H1 (cell line): ENCODE data around the gene PRKAG3. TPM values are rescaled to one million over a fixed set of nuclear protein-coding genes. Genes with fewer than 3 reads are reported as not detected.

Source experiments
- CTCF ChIA-PET: fragments of 300-600 bp; sonication (Branson Sonifier 250); formaldehyde crosslinking; loops from one replicate; lab custom pipeline; 2021; ENCODE audit not compliant: partially characterized antibody; lab: Charles Lee
- POLR2A ChIA-PET: fragments of 300-600 bp; sonication (Branson Sonifier 250); formaldehyde crosslinking; loops from one replicate; lab custom pipeline; 2021; ENCODE audit warnings: inconsistent platforms; ENCODE audit not compliant: partially characterized antibody; lab: Charles Lee
- DNase-seq, 2 experiments: peaks; one replicate each; pipeline versions ENCODE4 v3.0.0 to v3.0.0-alpha.2; 2010 to 2022; ENCODE audit warnings: low spot score in 2 of 2, low read depth in 1 of 2, mixed read lengths in 1 of 2
- FAIRE-seq: peaks from 2 replicates; lab custom pipeline; 2011; peaks lifted over from hg19 to GRCh38; lab: Jason Lieb, UNC
- H2AFZ ChIP-seq: 2 replicates; pipeline ENCODE4 v1.8.1; 2012; ENCODE audit warnings: low read length, inconsistent platforms
- H2AK5ac ChIP-seq: 2 replicates; pipeline ENCODE4 v1.6.1; 2013; ENCODE audit warnings: low read depth, low read length
- H2BK120ac ChIP-seq: replicated peaks from 2 replicates; pipeline ENCODE3; 2013; ENCODE audit warnings: low read depth, low read length, inconsistent platforms
- H2BK12ac ChIP-seq: 2 replicates; pipeline ENCODE4 v1.6.1; 2013; ENCODE audit warnings: low read depth, low read length
- H2BK15ac ChIP-seq: 2 replicates; pipeline ENCODE4 v1.6.1; 2013; ENCODE audit warnings: low read length
- H2BK20ac ChIP-seq: 2 replicates; pipeline ENCODE4 v1.6.1; 2013; ENCODE audit warnings: low read length
- H2BK5ac ChIP-seq: 2 replicates; pipeline ENCODE4 v1.6.1; 2013; ENCODE audit warnings: low read depth, low read length
- H3K14ac ChIP-seq: 2 replicates; pipeline ENCODE4 v1.6.1; 2013; ENCODE audit warnings: inconsistent platforms; ENCODE audit not compliant: insufficient read length
- H3K18ac ChIP-seq: 2 replicates; pipeline ENCODE4 v1.6.1; 2013; ENCODE audit warnings: low read length; ENCODE audit errors: extremely low read depth
- H3K23ac ChIP-seq: 2 replicates; pipeline ENCODE4 v1.6.1; 2013; ENCODE audit warnings: inconsistent platforms; ENCODE audit not compliant: insufficient read length
- H3K23me2 ChIP-seq: 2 replicates; pipeline ENCODE4 v1.6.1; 2013; ENCODE audit warnings: low read depth, low read length
- H3K27ac ChIP-seq: 2 replicates; pipeline ENCODE4 v1.6.1; 2011; ENCODE audit warnings: low read depth, low read length, inconsistent platforms
- H3K27me3 ChIP-seq, 4 experiments: replicated peaks in 1 of 4; 1 replicate in 1 of 4; 2 replicates in 3 of 4; pipeline versions ENCODE4 v1.6.1 to v1.8.1; 2011 to 2013; ENCODE audit warnings: low read length in 3 of 4, mild to moderate bottlenecking in 3 of 4, inconsistent platforms in 2 of 4, mixed read lengths in 2 of 4, moderate library complexity in 1 of 4; ENCODE audit not compliant: control insufficient read depth in 3 of 4, insufficient read depth in 3 of 4; ENCODE audit errors: extremely low read depth in 1 of 4
- H3K36me3 ChIP-seq, 4 experiments: 2 replicates each; pipeline versions ENCODE4 v1.6.1 to v1.8.1; 2011 to 2013; ENCODE audit warnings: mild to moderate bottlenecking in 4 of 4, low read length in 3 of 4, moderate library complexity in 2 of 4, control low read depth in 1 of 4, inconsistent platforms in 1 of 4; ENCODE audit not compliant: insufficient read depth in 4 of 4, control insufficient read depth in 2 of 4
- H3K4ac ChIP-seq: replicated peaks from 2 replicates; pipeline ENCODE3; 2013; ENCODE audit warnings: low read length, low read depth, mixed read lengths, inconsistent platforms; ENCODE audit not compliant: insufficient read length
- H3K4me1 ChIP-seq, 4 experiments: replicated peaks in 1 of 4; 1 replicate in 1 of 4; 2 replicates in 3 of 4; pipeline versions ENCODE4 v1.6.1 to v1.8.1; 2011 to 2013; ENCODE audit warnings: low read length in 3 of 4, inconsistent platforms in 2 of 4, mixed read lengths in 1 of 4; ENCODE audit not compliant: insufficient read depth in 4 of 4, control insufficient read depth in 3 of 4
- H3K4me2 ChIP-seq, 2 experiments: 2 replicates each; pipeline versions ENCODE4 v1.6.1 to v1.8.1; 2011 to 2013; ENCODE audit warnings: low read depth in 2 of 2, low read length in 2 of 2, control low read depth in 1 of 2, inconsistent platforms in 1 of 2, mild to moderate bottlenecking in 1 of 2; ENCODE audit not compliant: insufficient read depth in 1 of 2
- H3K4me3 ChIP-seq, 4 experiments: fragments of 200-600, 300-600 bp in 1 of 4; sonication (generic), shearing (Covaris generic), sonication (Bioruptor Twin) in 1 of 4; 2 replicates each; pipeline versions ENCODE4 v1.5.1 to v1.8.1; 2011 to 2016; ENCODE audit warnings: low read length in 4 of 4, low read depth in 3 of 4, control low read depth in 2 of 4, inconsistent platforms in 2 of 4, mild to moderate bottlenecking in 2 of 4, mixed read lengths in 1 of 4, moderate library complexity in 1 of 4; ENCODE audit not compliant: insufficient read depth in 2 of 4; ENCODE audit errors: extremely low read depth in 1 of 4
- H3K56ac ChIP-seq: replicated peaks from 2 replicates; pipeline ENCODE3; 2013; ENCODE audit warnings: low read depth, mild to moderate bottlenecking, mixed read lengths, low read length, inconsistent platforms; ENCODE audit not compliant: insufficient read length
- H3K79me1 ChIP-seq: 2 replicates; pipeline ENCODE4 v1.6.1; 2013; ENCODE audit warnings: low read depth, low read length, control low read depth
- H3K79me2 ChIP-seq, 2 experiments: 2 replicates each; pipeline versions ENCODE4 v1.6.1 to v1.8.1; 2012 to 2013; ENCODE audit warnings: low read length in 2 of 2, mild to moderate bottlenecking in 2 of 2, inconsistent platforms in 1 of 2; ENCODE audit not compliant: insufficient read depth in 2 of 2, control insufficient read depth in 1 of 2
- H3K9ac ChIP-seq, 4 experiments: replicated peaks in 1 of 4; 1 replicate in 1 of 4; 2 replicates in 3 of 4; pipeline versions ENCODE4 v1.6.1 to v1.8.1; 2011 to 2013; ENCODE audit warnings: low read depth in 3 of 4, low read length in 3 of 4, control low read depth in 2 of 4, mild to moderate bottlenecking in 2 of 4, moderate library complexity in 2 of 4, inconsistent platforms in 1 of 4; ENCODE audit errors: extremely low read depth in 1 of 4
- H3K9me3 ChIP-seq, 2 experiments: 2 replicates each; pipeline versions ENCODE4 v1.6.1 to v1.8.1; 2012 to 2013; ENCODE audit warnings: mild to moderate bottlenecking in 2 of 2, moderate library complexity in 2 of 2, control low read depth in 1 of 2, inconsistent platforms in 1 of 2, low read depth in 1 of 2, low read length in 1 of 2, mixed read lengths in 1 of 2; ENCODE audit not compliant: insufficient read depth in 2 of 2
- H4K20me1 ChIP-seq, 2 experiments: replicated peaks in 1 of 2; 2 replicates each; pipeline versions ENCODE3 to v1.8.1; 2011 to 2013; ENCODE audit warnings: inconsistent platforms in 2 of 2, low read length in 2 of 2, mild to moderate bottlenecking in 1 of 2; ENCODE audit not compliant: insufficient read depth in 2 of 2, control insufficient read depth in 1 of 2
- H4K5ac ChIP-seq: 2 replicates; pipeline ENCODE4 v1.6.1; 2013; ENCODE audit warnings: low read length, low read depth, mixed read lengths, inconsistent platforms; ENCODE audit not compliant: insufficient read length
- H4K8ac ChIP-seq: 2 replicates; pipeline ENCODE4 v1.8.0; 2013; ENCODE audit warnings: mild to moderate bottlenecking, moderate library complexity, low read length, inconsistent platforms; ENCODE audit not compliant: insufficient read depth; ENCODE audit errors: extremely low read depth
- H4K91ac ChIP-seq: replicated peaks from 2 replicates; pipeline ENCODE3; 2013; ENCODE audit warnings: low read length, mixed read lengths, inconsistent platforms; ENCODE audit not compliant: insufficient read length
- ASH2L ChIP-seq: fragments of 200-600, 300-600 bp; sonication (generic); IDR thresholded peaks from one replicate; pipeline ENCODE4 v1.7.1; 2017; ENCODE audit warnings: low read length
- EZH2 ChIP-seq: fragments of 200-600 bp; sonication (generic); IDR thresholded peaks from 2 replicates; pipeline ENCODE4 v1.7.1; 2012; ENCODE audit warnings: low read depth, mild to moderate bottlenecking, moderate library complexity, low read length, inconsistent platforms; ENCODE audit not compliant: severe bottlenecking
- JUND ChIP-seq: IDR thresholded peaks from 2 replicates; pipeline ENCODE4 v1.6.1; 2011; ENCODE audit warnings: mild to moderate bottlenecking, improper control_type of control experiment, low read length
- POLR2AphosphoS5 ChIP-seq: IDR thresholded peaks from 2 replicates; pipeline ENCODE4 v1.6.1; 2011; ENCODE audit warnings: low read depth, low read length
- POU5F1 ChIP-seq: IDR thresholded peaks from 2 replicates; pipeline ENCODE4 v1.6.1; 2011; ENCODE audit warnings: low read depth, mild to moderate bottlenecking, low read length, moderate library complexity
- RNF2 ChIP-seq: fragments of 200-900, 300-1000 bp; sonication (generic); IDR thresholded peaks from 2 replicates; pipeline ENCODE4 v1.7.1; 2016; ENCODE audit warnings: borderline replicate concordance, low read depth, mild to moderate bottlenecking, antibody characterized with exemption, low read length; ENCODE audit not compliant: poor library complexity, severe bottlenecking; ENCODE audit errors: missing control alignments
- RXRA ChIP-seq: IDR thresholded peaks from 2 replicates; pipeline ENCODE4 v1.6.1; 2011; ENCODE audit warnings: low read depth, mild to moderate bottlenecking, low read length, moderate library complexity; ENCODE audit not compliant: insufficient read depth
- SUZ12 ChIP-seq: fragments of 200-600 bp; sonication (generic); IDR thresholded peaks from 2 replicates; pipeline ENCODE4 v1.6.1; 2012; ENCODE audit warnings: mild to moderate bottlenecking, inconsistent platforms, low read length, moderate library complexity, mixed read lengths
- TCF12 ChIP-seq: IDR thresholded peaks from 2 replicates; pipeline ENCODE4 v1.6.1; 2011; ENCODE audit warnings: low read depth, mild to moderate bottlenecking, low read length
- WGBS, 2 experiments: shearing (Covaris generic) in 1 of 2; methylation state at CpG; one replicate each; pipeline versions ENCODE4 v1.1.6 to v1.1.7; 2013 to 2015; ENCODE audit warnings: low lambda C conversion rate in 2 of 2, mixed read lengths in 2 of 2, inconsistent platforms in 1 of 2, low coverage in 1 of 2, missing lambda C conversion rate in 1 of 2; ENCODE audit not compliant: insufficient replicate concordance in 2 of 2, insufficient coverage in 1 of 2, insufficient read length in 1 of 2; ENCODE audit errors: extremely low coverage in 1 of 2, missing lambda C conversion rate in 1 of 2; 5-methylcytosine and 5-hydroxymethylcytosine counted together
- polyA plus RNA-seq, 7 experiments: library from polyadenylated mRNA; depleted of rRNA in 3 of 7; stranded (reverse) in 5 of 7; unstranded in 2 of 7; fragments of >200 nt in 5 of 7; fragments of 200-250 nt in 2 of 7; gene quantifications; 1 replicate in 5 of 7; 2 replicates in 1 of 7; 4 replicates in 1 of 7; pipeline versions ENCODE4 v1.2.1 to v1.2.3, GENCODE V29; 2011 to 2013; ENCODE audit warnings: missing spikeins in 2 of 7, mixed read lengths in 2 of 7
- total RNA-seq: library from RNA; stranded (reverse); fragmentation: NEBNext Ultra II Directional; extraction: Animal tissue kit (Norgen Biotek cat#: 25700); gene quantifications from 2 replicates; pipeline ENCODE4 v1.2.1, GENCODE V29; 2021

PRKAG3 gene
- total and polyA plus RNA-seq, 2 of the 8 experiments (the other 6 are each of a cell fraction or from before 2014, with no cell fraction given): not detected

DNA sequence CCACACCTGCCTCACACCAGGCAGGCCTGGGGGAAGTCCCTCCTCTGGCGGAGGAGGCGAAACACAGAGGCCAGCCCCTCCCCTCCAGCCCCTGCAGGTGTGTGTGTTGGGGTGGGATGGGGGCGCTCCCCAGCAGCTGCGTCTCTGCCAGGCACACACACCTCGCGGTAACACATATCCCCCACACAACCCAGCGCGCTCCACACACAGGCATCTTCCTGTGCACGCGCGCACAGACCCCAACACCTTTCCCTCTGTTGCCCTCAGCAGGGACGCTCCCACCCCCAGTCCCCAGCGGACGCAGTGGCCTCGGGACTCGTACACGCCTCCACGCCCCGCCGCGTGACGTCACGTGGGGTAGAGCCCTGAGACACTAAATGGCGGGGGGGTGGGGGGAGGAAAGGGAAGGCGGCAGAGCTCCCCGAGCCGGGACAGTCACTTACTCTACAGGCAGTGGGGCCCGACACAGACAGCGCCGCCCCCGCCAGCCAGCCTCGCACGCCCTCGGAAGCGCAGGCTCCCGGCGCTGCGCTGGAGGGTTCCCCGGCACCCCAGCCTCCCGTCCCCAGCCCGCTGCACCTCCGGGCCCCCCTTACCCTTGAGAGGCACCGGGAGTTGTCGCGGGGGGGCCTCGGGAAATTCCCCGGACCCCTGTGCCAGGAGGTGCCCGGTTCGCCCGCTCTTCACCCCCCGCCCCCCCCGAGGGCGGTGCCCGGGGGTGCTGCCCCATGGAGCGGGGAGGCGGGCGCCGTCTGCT is 48.7 kb upstream of the PRKAG3 start, which contains the start of gene WNT10A:
Gene WNT10A, plus strand, starts transcription at position 751 of the 757 bp plus-strand sequence. CDS start 144 bp downstream, outside the sequence.
- H2BK120ac ChIP-seq: no peak within 1 kb of the TSS
- no peak within 1 kb of the TSS for H4K91ac ChIP-seq
- no peak within 1 kb of the TSS for H3K9ac ChIP-seq
- H2BK5ac ChIP-seq: no peak within 1 kb of the TSS
- peaks cover 0 to 28% (median 18%) of the 10 kb centered on the region in 4 experiments; a peak in 6 of 7 replicates for H3K4me1 ChIP-seq
- CTCF ChIA-PET: interaction anchor here (0.6 to 21.8 kb wide), 18 partner anchors 8 to 153 kb away, joined by 3 to 783 read pairs (median 6); partner anchors contain the start of gene CRYBA2
- no peak within 1 kb of the TSS for H3K56ac ChIP-seq
- H4K20me1 ChIP-seq: peaks cover 3 to 28% of the 10 kb centered on the region in 2 experiments
- H2AFZ ChIP-seq: no peak within 1 kb of the TSS
- peaks cover 96 to 98% (median 98%) of the 10 kb centered on the region in 4 experiments for H3K27me3 ChIP-seq
- DNase-seq (peak in 1 of 2 experiments; percentile 67), FAIRE-seq (no peak)
- H3K23me2 ChIP-seq: no peaks in the 10 kb centered on the region; the same call in 1 of the 2 replicates
- H2AK5ac ChIP-seq: peak within 1 kb of the TSS; percentile 71; the same call in 1 of the 2 replicates
- WGBS, 2 experiments: 5% methylated on average over 12 of the region's 58 CpGs; no CpG with 5 or more reads in 1 of the 2 experiments
- H3K4ac ChIP-seq: no peak within 1 kb of the TSS
- H3K79me2 ChIP-seq: no peaks in the 10 kb centered on the region
- no peak within 1 kb of the TSS; the same call in 1 of the 2 replicates for H4K8ac ChIP-seq
- H3K14ac ChIP-seq: no peak within 1 kb of the TSS
- peaks cover 0 to 4% (median 0%) of the 10 kb centered on the region in 4 experiments; a peak in 1 of 8 replicates for H3K36me3 ChIP-seq
- no peak within 1 kb of the TSS for H3K23ac ChIP-seq
- no peak within 1 kb of the TSS for H4K5ac ChIP-seq
- TF ChIP-seq ASH2L (no peak), SUZ12 (peak; percentile 89), POU5F1 (no peak), JUND (no peak), EZH2 (peak; percentile 68), RNF2 (peak; percentile 12), RXRA (no peak), POLR2AphosphoS5 (no peak), TCF12 (0 out of 2 replicates have a peak, but pooled peaks have one; percentile 60)
- TF ChIP-seq, all 59 proteins: peak for 4
- peak within 1 kb of the TSS in 2 of 4 experiments; percentile 6 to 47; a peak in 2 of 8 replicates for H3K4me3 ChIP-seq
- no peaks in the 10 kb centered on the region for H3K9me3 ChIP-seq
- no peak within 1 kb of the TSS for H3K18ac ChIP-seq
- peak within 1 kb of the TSS; percentile 80; the same call in 1 of the 2 replicates for H2BK12ac ChIP-seq
- H2BK20ac ChIP-seq: no peak within 1 kb of the TSS
- POLR2A ChIA-PET: interaction anchor here (0.9 to 1.6 kb wide), 3 partner anchors 15 to 114 kb away, joined by 3 read pairs; partner anchors contain the start of gene WNT6
- H3K79me1 ChIP-seq: no peaks in the 10 kb centered on the region; the same call in 1 of the 2 replicates
- H2BK15ac ChIP-seq: peak within 1 kb of the TSS; percentile 25; the same call in 1 of the 2 replicates
- H3K27ac ChIP-seq: no peak within 1 kb of the TSS
- peak within 1 kb of the TSS; percentile 67 to 69 for H3K4me2 ChIP-seq
